ENCODE measurements around the gene CENPX.

- no peak for TF ChIP-seq CTCF (IDR thresholded peaks at IDR 0.05)
- TF ChIP-seq TCF7L2 (IDR thresholded peaks at IDR 0.05; ENCODE audit: low read depth, low read length): no peak
- TF ChIP-seq POLR2AphosphoS5 (IDR thresholded peaks at IDR 0.05; ENCODE audit: low read depth, low read length): no peak
- no peak for TF ChIP-seq REST (IDR thresholded peaks at IDR 0.05; ENCODE audit: insufficient read depth in 1 of 2, low read depth in 2 of 2, low read length in 1 of 2)
Measured at GRCh38 chr17:82008258-82008940, 14.3 kb downstream of the CENPX start.
